HG03045 (cell line): ENCODE results near the gene ZC3H6.
A peak's percentile ranks its signal among the peaks of the same experiment; 100 is the strongest.

Experiments used
- ATAC-seq: cut with Tn5 transposase; IDR thresholded peaks from one replicate; pipeline ENCODE4 v1.9.1; 2021; ENCODE audit warnings: mild to moderate bottlenecking, moderate library complexity; ENCODE audit not compliant: unreplicated experiment

ZC3H6 gene, protein sequence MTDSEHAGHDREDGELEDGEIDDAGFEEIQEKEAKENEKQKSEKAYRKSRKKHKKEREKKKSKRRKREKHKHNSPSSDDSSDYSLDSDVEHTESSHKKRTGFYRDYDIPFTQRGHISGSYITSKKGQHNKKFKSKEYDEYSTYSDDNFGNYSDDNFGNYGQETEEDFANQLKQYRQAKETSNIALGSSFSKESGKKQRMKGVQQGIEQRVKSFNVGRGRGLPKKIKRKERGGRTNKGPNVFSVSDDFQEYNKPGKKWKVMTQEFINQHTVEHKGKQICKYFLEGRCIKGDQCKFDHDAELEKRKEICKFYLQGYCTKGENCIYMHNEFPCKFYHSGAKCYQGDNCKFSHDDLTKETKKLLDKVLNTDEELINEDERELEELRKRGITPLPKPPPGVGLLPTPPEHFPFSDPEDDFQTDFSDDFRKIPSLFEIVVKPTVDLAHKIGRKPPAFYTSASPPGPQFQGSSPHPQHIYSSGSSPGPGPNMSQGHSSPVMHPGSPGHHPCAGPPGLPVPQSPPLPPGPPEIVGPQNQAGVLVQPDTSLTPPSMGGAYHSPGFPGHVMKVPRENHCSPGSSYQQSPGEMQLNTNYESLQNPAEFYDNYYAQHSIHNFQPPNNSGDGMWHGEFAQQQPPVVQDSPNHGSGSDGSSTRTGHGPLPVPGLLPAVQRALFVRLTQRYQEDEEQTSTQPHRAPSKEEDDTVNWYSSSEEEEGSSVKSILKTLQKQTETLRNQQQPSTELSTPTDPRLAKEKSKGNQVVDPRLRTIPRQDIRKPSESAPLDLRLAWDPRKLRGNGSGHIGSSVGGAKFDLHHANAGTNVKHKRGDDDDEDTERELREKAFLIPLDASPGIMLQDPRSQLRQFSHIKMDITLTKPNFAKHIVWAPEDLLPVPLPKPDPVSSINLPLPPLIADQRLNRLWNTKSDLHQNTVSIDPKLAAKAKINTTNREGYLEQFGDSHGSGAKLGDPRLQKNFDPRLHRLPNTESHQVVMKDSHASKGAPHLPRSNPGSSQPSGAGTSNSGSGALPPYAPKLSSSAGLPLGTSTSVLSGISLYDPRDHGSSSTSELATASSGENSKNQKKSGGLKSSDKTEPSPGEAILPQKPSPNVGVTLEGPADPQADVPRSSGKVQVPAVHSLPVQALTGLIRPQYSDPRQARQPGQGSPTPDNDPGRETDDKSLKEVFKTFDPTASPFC

DNA sequence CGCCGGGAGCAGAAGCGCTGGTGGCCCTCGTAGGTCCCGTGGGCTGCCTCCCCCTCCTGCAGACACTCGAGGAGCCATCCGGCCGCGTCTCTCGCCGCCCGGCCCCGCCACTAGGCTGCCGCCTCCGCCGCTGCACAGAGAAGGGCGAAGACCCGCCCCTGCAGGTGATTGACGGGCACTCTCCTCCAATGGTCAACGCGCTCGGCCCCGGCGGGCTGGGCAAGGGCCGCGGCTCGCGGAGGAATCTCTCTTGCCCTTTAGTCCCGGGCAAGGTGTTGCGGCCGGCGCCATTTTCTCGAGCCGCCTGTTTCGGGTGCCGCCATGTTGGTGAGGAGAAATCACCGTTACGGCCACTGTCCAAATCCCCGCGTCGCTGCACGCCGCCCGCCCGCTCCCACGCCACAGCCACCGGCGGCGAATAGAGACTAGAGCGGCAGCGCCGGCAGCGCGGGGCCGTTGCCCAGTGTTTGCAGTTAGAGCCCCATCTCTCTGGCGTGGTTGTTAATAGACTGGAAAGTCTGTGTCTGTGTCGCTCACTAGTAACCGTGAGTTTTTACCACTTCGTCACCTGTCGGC is at the start of gene ZC3H6:
Gene ZC3H6 (plus strand): TSS at position 287 of the 576 bp plus-strand sequence. CDS start 398 bp downstream, outside the sequence.
- ATAC-seq, result peak; percentile 96

DNA sequence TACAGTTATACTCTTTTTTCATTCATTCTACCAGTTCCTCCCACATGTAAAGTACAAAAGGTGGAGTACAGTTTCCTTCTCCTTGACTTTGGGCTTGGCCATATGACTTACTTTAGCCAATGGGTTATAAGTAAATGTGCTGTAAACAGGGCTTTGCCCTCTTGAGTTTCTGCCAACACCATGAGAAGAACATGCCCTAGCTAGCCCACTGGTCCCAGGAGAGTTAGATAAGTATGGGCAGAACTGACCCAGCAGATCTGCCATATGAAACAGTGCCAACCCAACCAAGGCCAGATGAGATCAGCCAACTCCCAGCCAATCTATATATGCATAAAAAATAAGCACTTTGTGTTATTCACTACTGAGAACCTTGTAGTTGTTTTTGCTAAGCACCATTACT is 46.0 kb upstream of the ZC3H6 start:
- ATAC-seq, result no peak

DNA sequence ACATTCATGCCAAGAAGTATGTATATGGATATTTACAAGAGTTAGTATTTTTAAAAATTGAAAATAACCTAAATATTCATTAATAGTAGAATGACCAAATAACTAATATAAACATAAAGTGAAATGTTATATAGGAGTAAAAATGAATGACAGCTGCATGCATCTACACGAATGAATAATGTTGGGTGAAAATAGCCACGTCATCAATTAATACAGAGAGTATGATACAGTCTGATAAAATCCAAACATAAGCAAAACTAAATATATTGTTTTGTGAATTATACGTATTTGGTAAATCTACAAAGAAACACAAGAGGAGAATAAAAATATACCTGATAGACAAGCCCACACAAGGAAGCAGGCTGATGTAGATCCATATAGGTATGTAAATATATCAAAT is 45.0 kb upstream of the ZC3H6 start:
- ATAC-seq, result no peak

DNA sequence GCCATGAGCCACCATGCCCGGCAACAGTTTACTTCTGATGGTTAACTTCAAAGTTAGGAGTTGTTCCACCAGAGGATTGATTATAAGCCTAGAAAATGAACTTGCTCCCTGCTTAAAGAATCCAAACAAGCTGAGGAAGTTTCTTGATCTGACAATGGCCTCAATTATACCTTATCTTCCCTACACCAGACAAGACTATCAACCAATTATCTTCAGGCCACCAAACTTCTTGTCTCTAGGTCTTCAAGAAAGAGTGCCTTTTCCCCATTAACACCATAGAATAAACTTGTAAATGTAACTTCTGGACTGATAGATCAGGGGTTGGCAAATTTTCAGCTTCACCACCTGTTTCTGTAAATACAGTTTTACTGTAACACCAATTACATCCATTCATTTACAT is 35.5 kb upstream of the ZC3H6 start:
- ATAC-seq, result no peak

DNA sequence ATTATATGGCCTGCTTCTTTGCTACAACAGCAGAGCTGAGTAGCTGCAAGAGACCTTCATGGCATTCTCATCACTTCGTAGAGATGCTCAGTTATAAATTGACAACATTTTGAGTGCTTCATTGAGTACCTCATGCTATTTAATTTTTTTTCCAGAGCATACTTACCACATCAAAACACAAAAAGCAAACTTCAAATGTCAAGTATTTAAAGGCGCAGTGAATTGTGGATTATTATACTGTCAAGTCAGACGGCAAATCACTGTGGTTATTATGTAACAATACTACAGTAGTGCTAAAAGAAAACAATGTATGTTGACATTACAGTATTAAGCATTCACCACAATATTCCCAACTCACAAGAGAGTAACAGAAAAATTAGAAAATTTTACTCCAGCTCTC is 33.0 kb upstream of the ZC3H6 start:
- ATAC-seq, result no peak

DNA sequence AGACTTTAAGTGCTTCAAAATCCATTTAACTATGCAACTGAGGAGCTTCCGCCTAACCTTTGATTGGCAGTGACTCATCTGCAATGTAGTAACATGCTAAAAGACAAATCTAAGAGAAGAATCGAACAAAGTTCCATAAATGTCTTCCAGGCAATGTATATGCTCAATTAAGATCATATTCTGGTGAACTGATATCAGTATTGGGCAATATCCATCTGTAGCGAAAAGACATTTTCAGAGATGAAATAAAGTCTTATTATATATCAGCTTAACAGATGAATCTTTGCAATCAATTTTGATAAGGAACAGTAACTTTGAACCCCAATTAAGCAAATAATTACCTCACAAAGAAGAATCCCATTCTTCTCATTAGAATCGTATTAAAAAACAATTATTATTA is 32.2 kb upstream of the ZC3H6 start:
- ATAC-seq, result no peak

DNA sequence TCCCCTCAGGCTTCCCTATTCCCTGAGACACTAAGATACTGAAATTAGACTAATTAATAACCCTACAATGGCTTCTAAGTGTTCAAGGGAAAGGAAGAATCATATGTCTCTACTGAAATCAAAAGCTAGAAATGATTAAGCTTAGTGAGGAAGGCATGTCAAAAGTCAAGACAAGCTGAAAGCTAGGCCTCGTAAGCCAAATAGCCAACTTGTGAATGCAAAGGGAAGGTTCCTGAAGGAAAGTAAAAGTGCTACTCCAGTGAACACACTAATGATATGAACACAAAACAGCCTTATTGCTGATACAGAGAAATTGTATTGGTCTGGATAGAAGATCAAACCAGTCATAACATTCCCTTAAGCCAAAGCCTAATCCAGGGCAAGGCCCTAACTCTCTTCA is 30.5 kb upstream of the ZC3H6 start:
- no peak for ATAC-seq

DNA sequence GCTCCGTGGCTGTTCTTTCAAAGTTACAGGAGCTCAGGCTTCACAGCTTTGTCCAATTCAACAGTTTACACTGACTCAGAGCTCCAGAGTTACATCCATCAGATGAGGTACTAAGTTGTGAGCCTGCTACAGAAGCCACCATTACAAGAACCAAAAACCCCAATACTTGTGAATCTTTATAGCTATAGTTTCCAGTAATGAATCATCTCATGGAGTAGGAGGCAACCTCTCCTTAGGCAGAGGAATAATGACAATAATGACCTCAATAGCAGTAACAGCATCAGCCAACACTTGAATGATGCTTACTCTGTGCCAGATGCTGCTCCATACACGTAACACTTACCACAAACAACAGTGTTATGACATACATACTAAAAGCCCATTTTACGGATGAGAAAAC is 24.1 kb upstream of the ZC3H6 start:
- no peak for ATAC-seq

DNA sequence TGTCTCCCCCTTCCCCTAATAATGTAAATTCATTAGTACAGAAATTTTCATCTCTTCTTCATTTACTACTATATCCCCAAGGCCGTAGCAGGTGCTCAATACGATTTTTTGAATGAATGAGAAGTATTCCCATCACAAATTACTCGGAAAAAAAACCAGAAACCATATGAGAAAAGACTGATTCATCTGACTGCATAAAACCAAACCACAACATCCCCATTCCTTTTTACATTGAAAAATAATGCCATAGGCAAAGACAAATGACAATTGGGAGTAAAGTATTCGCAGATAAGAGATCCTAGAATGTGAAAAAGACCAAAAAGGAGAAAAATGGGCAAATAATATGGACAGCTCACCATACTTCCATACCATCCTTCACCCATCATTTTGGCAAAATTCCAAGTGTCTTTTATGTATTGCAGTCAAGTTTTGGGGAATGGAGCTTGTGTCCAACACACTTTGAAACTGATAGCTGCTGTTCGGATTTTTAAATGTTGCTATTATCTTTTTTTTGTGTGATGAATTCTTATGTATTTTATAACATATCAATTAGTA is 22.1 kb upstream of the ZC3H6 start:
- ATAC-seq, result no peak

DNA sequence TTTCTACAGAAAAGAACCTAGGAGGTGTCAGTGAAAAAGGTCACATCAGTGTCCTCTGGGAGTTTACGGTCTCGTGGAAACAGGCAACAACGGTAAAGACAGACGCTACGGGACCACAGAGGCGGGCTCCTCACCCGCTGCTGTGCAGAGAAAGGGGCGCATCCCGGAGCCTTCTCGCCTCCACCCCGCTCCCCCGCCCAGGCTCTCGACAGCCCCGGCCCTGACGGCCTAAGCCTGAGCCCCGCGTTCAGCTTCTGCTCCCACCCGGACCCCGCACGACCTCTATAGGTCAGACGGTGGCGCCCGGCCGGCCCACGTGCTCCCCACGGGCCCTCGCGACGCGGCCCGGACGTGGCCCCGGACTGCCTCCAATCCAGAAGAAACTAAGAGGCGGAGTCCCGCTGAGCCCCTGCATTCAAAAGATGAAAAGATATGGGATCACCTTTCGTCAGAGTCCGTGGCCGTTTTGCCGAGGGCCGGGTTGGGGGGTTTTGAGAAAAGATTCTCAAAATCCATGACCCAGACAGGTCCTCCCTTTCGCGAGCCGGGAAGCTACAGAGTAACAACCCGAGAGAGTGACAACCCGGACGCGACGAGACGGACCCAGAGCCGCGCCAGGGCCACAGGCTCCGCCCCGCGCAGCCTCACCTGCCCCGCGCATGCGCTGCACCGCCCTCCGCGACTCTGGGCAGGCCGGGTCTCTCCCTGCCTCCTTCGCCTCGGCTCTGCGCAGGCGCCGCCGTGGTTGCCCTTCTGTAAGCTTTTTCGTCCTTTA is 20.7 kb upstream of the ZC3H6 start, which contains the start of gene ZC3H8:
Gene ZC3H8 (minus strand): TSS at position 577 of the 775 bp plus-strand sequence. CDS start 61 bp downstream, at position 516.
- peak; percentile 95 for ATAC-seq

DNA sequence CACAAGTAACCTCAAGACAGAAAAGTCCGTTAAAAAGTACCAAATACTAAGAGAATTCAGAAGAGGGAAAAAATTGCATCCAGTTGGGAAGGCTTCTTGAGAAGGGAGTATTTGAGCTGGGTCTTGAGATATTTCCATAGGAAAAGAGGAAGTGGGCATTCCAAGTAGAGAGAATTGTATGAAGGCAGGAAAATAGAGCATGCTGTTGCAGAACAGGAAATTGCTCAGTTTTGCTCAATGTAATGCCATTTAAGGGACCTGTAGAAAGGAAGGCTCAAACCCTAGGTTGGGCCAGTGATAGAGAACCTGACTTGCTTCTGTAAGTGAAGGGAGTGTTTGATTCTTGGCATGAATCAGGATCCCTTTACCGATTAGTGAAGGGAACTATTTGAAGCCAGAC is 19.5 kb upstream of the ZC3H6 start:
- no peak for ATAC-seq

DNA sequence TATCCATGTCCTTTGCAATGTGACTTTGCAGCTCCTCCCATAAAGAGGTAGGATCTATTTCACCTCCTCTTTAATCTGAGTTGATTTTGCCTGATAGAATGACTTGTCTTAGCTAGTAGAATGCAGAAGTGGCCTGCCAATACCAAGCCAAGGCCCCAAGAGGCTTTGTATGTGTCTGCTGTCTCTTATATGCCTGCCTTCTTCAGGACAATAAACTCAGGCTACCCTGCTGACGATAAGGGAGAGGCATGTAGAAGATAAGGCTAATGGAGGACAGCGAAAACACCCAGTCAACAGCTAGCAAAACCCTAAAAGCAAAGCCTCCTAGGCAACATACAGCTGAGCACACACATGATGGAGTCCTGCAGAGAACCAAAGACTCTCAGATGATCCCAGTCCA is 18.7 kb upstream of the ZC3H6 start:
- ATAC-seq, result no peak

DNA sequence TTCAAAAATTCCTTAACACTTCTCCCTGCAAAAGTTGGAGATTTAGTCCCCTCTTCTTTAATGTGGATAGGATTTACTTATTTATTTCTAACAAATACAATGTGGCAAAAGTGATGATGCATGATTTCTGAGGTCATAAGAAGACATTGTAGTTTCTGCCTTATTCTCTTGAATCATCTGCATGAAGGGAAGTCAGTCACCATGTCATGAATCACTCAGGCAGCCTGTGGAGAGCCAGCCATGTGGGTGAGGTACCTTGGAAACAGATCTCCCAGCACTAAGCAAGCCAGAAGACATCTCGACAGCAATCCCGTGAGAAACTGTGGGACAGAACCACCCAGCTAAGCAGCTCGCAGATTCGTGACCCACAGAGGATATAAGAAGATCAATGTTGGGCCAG is 17.8 kb upstream of the ZC3H6 start:
- ATAC-seq, result no peak

DNA sequence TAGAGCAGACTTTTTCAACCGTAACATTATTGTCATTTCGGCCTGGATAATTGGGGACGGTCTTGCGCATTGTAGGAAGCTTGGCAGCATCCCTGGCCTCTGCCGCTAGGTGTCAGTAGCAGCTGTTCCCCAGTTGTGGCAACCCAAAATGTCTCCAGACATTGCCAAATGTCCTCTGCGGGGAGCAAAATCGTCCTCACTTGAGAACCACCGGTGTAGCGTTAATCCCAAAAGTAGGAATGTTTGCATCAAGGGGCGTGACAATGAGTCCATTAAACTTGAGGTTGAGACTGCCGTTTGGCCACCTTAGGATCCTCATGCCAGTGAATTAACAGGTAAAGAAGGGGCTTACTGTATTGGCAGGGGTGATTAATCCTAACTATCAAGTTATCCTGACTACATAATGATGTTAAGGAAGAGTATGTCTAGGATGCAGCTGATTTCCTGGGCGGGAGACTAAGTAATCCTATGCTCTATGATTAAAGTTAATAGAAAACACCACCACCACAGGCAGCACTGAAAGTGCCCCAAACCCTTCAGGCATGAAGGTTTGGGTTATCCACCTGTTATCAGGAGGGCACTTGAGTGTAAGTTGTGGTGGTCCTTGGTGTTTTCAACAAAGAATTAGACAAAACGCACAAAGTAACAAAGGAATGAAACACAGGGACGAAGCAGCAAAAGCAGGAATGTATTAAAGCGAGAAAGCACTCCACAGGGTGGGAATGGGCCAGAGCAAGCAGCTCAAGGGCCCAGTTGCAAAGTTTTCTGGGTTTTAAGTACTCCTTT is 15.7 kb upstream of the ZC3H6 start:
- ATAC-seq, result peak; percentile 36

DNA sequence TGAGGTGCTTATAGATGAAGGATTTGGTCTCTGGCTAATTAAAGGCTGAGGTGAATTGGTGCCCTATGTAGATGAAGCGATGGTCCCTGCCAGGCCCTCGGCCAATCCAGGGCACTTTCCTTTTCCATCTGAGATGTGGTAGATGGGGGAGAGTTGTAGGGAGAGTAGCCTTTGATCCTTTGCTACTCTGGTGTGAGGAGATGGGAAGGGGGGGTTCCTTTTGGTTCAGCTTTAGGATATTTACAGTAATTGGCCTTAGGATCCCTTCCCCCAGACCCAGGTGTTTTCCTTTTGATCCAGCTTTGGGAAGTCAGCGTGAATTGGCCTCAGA is 15.1 kb upstream of the ZC3H6 start:
- no peak for ATAC-seq

DNA sequence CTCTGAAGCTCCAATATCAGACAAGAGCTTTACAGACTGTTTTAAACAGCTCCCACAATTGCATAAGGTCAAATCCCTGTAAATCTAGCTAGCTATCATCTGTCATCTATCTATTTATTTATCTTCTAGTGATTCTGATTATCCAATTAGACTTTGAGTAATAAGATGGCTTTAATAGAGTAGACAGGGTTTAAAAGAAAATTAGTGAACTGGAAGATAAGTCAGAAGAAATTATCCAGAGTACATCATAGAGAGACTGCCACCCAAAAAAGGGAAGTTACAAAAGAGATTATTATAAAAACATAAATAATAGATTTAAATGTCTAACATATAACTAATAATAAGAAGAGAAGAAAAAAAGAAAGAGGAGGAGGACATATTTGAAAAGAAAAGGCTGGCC is 12.5 kb upstream of the ZC3H6 start:
- no peak for ATAC-seq

DNA sequence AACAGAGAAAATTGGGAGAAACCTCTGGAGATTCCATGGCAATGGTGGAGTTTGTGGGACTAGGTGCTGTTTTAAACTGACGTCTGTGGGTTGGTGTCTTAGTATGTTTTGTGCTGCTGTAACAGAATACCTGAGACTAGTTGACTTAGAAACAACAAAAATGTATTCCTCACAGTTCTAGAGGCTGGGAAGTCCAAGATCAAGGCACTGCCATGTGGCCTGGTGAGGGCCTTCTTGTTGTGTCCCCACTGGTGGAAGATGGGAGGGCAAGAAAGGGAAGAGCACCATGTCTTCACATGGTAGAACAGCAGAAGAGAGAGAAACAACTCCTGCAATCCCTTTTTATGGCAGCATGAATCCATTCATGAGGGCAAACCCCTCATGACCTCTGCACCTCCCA is 6.8 kb upstream of the ZC3H6 start:
- no peak for ATAC-seq

DNA sequence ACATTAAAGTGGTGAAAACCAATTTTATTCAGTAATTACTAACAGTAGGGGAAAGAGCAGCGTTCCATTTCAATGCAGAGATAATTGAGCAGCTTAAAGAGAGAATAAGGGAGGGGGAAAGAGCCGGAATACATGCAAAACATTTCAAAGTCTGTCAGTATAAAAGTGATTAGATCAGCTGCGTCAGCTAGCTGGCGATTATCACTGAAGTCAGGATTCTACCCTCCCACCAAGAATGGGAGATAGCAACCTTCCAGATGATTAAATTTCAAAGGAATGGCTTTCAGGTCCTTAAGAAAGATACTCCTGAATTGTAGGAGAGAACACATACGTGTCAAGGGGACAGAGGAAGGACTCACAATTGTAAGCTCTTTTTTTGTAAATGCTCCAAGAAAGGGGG is 2.7 kb upstream of the ZC3H6 start:
- no peak for ATAC-seq

DNA sequence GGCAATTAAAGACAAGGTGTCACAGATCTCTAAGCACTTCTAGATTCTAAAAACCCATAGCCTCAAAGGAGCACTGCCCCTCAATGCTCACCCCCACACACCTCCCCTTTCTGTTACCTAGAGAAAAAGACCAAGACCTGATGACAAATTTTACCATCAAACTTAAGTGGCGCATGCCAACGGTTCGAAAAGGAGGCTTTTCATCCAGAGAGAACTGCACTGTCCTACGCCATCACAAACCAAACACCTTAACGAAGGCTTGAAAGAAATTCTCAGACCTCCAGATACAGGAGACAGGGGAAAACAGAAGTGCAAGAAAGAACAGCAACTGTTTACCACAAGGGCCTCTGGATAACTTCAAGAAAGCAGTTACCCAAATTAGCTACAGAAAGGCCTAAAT is 2.0 kb upstream of the ZC3H6 start:
- ATAC-seq, result no peak
